Measurements from ENCODE around the gene SLC19A1.

Gene SLC19A1

GRCh38 chr21:45475797-45476570 is 66.3 kb downstream of the SLC19A1 start:
- no peak for DNase-seq

- DNase-seq = no peak
Measured at GRCh38 chr21:45475004-45475685, 67.1 kb downstream of the SLC19A1 start.

DNA sequence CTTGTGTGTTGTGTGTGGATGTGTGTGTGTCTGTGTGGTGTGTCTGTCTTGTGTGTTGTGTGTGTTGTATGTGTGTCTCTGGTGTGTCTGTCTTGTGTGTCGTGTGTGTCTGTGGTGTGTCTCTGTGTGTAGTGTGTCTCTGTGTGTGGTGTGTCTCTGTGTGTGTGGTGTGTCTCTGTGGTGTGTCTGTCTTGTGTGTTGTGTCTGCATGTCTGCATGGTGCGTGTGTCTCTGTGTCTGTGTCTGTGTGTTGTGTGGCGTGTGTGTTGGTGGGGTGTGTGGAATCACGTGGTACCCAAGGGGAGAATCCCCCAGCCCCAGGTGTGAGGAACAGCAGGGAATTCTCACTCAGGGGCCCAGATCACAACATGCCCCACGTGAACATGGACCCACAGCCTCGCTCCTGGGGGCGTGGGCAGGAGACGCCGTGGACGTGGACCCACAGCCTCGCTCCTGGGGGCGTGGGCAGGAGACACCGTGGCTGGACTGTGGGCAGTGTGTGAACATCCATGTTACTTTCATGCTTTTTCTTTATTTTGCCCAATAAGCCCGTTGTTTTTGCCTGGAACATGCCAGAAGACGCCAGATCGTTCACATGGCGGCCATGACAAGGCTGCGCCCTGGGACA is 67.8 kb downstream of the SLC19A1 start:
- DNase-seq = no peak

DNA sequence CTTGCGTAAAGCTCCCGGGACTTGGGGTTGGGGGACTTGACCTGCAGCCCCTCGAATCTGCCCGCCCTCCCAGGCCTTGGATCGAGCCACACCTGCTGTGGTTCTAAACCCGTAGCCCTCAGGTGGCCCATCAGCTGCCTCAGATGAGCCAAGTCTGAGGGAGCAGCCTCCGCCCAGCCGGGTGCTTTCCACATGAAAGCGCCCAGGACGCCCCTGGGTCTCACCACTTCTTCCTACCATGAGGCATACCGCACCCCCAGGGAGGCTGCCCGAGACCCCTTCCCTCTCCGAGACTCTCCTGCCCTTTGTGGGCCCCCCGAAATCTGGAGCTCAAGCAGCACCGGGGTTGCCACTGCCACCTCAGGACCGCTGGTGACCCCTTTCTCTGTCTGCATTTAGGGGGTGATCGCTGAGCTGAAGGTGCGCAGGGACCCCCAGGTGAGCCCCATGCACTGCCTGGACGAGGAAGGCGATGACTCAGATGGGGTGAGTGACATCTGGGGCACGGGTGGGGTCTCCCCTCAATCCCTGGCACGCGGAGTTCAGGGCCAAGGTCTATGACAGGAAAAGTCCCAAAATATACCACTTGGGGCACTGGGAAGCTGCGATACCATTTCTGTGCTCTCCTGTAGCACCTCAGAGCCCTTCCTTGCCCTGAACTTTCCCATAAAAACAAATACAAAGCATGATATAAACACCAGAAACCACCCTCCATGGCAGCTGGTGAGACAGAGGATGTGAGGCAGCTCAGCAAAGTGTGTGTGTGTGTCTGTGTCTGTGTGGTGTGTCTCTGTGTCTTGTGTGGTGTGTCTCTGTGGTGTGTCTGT is 68.5 kb downstream of the SLC19A1 start:
- no peak for DNase-seq

GRCh38 chr21:45472445-45473365 is 69.5 kb downstream of the SLC19A1 start:
- DNase-seq = no peak

- DNase-seq = peak; percentile 56
Measured at GRCh38 chr21:45471525-45472221, 70.6 kb downstream of the SLC19A1 start.

DNA sequence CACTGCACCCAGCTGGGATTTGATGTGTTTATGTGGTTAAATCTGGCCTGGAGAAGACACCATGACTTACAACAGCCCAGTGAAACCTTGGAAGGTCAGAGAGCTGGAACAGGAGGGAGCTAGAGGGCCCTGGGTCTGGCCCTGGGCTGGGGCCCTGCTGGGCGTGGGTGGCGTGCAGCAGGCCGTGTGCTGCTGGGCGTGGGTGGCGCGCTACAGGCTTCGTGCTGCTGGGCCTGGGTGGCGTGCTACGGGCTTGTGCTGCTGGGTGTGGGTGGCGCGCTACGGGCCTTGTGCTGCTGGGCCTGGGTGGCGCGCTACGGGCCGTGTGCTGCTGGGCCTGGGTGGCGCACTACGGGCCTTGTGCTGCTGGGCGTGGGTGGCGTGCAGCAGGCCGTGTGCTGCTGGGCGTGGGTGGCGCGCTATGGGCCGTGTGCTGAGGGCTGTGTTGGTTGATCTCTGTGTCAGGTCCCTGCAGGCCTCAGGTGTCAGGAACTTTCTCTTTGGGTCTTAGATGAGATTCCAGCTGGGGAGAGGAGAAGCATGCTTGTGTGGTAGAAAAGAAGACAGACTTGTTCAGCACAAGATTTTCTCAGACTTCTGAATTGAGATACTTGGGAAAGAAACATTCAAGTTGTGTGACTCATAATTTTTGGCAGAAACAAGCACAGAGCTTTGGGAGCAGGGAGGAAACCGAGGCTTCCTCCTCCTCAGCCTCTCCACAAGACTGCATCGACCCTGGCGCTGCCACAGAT is 71.3 kb downstream of the SLC19A1 start:
- peak; percentile 86 for DNase-seq

DNA sequence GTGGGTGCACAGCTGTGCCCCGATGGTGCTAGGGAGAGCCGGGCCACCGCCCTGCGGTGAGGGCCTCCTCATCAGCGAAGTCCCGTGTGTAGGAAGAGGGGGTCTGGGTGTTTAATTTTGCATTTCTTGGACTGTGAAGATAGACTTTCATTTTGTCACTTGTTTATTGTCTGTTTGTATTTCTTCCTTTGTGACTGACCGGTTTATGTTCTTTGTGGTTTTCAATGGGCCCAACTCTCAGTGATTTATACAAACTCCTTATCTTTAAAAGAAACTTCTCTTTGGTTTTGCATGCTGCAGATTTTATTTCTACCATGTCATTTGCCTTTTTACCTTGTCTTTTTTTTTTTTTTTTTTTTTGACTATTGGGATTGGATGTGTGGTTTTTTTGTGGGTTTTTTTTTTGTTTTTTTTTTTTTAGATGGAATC is 72.1 kb downstream of the SLC19A1 start:
- DNase-seq = no peak

- no peak for DNase-seq
Measured at GRCh38 chr21:45469273-45470086, 72.8 kb downstream of the SLC19A1 start.

GRCh38 chr21:45468971-45469272 is 73.3 kb downstream of the SLC19A1 start:
- no peak for DNase-seq

- no peak for DNase-seq
Measured at GRCh38 chr21:45468051-45468970, 73.9 kb downstream of the SLC19A1 start.

DNA sequence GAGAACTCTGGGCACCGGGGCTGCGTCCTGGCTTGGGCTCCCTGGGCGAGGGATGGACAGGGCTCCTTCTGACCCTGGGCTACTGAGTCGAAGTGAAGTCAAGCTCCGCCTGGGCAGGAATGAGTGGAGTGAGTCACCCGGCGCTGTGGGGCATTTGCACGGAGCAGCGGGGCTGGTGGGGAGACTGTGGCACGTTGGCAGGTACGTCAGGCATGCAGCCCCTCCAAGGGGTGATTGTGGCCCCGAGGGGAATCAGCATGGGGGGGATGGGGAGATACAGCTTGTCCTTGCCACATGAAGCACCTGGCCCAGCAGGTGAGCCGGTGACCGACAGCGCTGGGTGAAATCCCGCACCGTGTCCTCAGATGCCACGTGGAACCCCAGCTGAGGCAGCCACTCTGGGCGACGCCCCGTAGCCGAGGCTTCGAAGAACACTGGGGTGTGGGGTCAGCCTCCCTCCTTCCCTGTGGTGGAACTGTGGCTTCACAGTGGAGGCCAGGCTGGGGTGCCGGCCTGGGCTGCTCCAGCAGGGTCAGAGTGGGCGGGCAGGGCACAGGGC is 74.9 kb downstream of the SLC19A1 start:
- no peak for DNase-seq

- DNase-seq = no peak
Measured at GRCh38 chr21:45466330-45467220, 75.7 kb downstream of the SLC19A1 start.

- no peak for DNase-seq
Measured at GRCh38 chr21:45465611-45466329, 76.5 kb downstream of the SLC19A1 start.

DNA sequence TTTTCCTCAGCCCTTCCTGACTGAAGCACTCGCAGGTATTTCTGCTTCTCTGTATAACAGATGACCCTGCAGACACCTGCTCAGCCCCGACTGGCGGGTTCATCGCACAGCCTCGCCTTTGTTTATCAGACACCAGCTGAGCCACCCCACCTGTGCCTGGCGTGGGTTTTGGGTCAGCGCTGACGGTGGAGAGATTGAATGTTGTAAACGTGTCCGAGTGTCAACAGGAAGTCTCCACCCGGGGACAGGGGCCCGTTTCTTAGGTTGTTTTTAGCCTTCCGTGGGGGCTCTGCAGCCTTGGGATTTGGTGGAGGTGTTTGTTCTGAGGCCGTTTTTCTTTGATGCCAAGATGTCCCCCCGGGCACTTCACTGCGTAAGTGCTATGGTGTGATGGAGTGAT is 77.1 kb downstream of the SLC19A1 start:
- no peak for DNase-seq

DNA sequence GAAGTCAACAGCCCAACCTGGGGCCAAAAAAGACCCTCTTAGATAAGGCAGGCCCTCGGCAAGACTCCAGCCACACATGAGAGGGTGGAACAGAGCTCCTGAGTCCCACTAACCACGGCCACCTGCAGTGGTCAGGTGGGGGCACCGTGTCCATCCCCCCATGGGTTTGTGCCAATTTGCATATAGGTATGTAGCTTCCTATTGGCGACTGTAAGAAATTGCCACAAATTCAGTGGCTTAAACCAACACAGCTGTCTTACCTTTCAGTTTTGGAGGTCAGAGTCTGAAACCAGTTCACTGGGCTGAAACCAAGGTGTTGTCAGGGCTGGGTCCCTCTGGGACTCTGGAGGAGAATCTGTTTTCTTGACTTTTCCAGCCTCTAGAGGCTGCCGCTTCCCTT is 77.9 kb downstream of the SLC19A1 start:
- no peak for DNase-seq

GRCh38 chr21:45463871-45464270 is 78.4 kb downstream of the SLC19A1 start:
- no peak for DNase-seq

Data from fibroblast of upper back skin (primary cell).